NT2/D1 (cell line): ENCODE data around the gene TMEM116.
"Not testable (repeated sequence)": the region's sequence is repeated elsewhere in the genome, so short reads cannot be mapped to it uniquely, and the experiment has no call there.

Experiments
- DNase-seq: peaks from one replicate; pipeline ENCODE4 v3.0.0-alpha.2; 2011; ENCODE audit warnings: low read depth, low spot score
- H3K27me3 ChIP-seq: 2 replicates; pipeline ENCODE4 v1.6.0; 2011; ENCODE audit warnings: mild to moderate bottlenecking; ENCODE audit not compliant: insufficient read length, insufficient read depth
- H3K36me3 ChIP-seq: 2 replicates; pipeline ENCODE4 v1.6.1; 2011; ENCODE audit warnings: mild to moderate bottlenecking, low read length, mixed read lengths; ENCODE audit not compliant: insufficient read depth, insufficient read length
- H3K4me1 ChIP-seq: 2 replicates; pipeline ENCODE4 v1.5.1; 2011; ENCODE audit not compliant: insufficient read depth, insufficient read length
- H3K4me3 ChIP-seq: 2 replicates; pipeline ENCODE4 v1.5.1; 2011; ENCODE audit warnings: low read depth; ENCODE audit not compliant: insufficient read length
- H3K9ac ChIP-seq: 2 replicates; pipeline ENCODE4 v1.6.0; 2011; ENCODE audit warnings: low read depth; ENCODE audit not compliant: insufficient read length
- H3K9me3 ChIP-seq: 2 replicates; pipeline ENCODE4 v1.5.1; 2011; ENCODE audit warnings: mild to moderate bottlenecking, low read length; ENCODE audit not compliant: insufficient read depth
- SUZ12 ChIP-seq: IDR thresholded peaks from 2 replicates; pipeline ENCODE4 v1.6.1; 2011; ENCODE audit not compliant: insufficient read length, insufficient read depth; ENCODE audit errors: extremely low read depth
- YY1 ChIP-seq: IDR thresholded peaks from 2 replicates; pipeline ENCODE4 v1.6.1; 2011; ENCODE audit not compliant: insufficient read length, insufficient read depth
- ZNF274 ChIP-seq: IDR thresholded peaks from 2 replicates; pipeline ENCODE4 v1.6.1; 2011; ENCODE audit warnings: mild to moderate bottlenecking, low read depth, low read length

The TMEM116 gene

DNA sequence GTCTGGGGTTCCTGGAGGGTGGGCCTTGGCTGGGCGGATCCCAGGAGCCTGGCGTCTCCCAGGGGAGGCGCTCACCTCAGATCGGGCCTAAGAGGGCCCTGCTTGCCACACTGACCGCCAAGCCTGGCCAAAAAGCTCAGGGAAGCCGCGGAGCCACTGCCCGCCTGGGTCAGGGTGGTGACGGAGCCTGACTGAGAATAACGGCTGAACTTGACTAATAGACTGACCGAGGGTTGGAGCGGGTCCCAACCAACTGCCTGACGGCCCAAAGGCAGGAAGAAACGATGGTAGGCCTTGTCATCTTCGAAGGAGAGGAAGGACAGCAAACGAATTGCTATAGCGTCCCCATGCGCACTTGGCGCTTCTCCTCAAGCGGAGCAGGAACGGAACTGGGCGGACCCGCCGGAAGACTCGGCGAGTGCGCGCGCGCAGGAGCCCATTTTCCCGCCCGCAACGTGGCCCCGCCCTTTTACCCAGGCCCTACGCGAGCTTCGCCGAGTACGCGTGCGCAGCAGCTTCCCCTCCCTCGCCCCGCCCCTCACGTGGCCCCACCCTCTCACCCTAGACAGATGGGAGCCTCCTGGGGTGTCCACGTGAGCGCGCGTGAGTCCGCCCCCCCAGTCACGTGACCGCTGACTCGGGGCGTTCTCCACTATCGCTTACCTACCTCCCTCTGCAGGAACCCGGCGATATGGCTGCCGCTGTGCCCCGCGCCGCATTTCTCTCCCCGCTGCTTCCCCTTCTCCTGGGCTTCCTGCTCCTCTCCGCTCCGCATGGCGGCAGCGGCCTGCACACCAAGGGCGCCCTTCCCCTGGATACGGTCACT, at the start of gene TMEM116, which contains the start of gene ERP29:
Gene TMEM116, minus strand, starts transcription at position 391 of the 826 bp plus-strand sequence. CDS start 7,895 bp downstream, outside the sequence.
Gene ERP29, plus strand, starts transcription at position 652 of the 826 bp plus-strand sequence. Its CDS starts 40 bp downstream, at position 692.
- peak within 1 kb of the TSS; percentile 95 for H3K4me3 ChIP-seq
- no peaks in the 10 kb centered on the region for H3K4me1 ChIP-seq
- peak; percentile 98 for DNase-seq
- H3K9me3 ChIP-seq, result no peaks in the 10 kb centered on the region
- peak within 1 kb of the TSS; percentile 99 for H3K9ac ChIP-seq
- H3K27me3 ChIP-seq, result no peaks in the 10 kb centered on the region
- TF ChIP-seq YY1 (peak; percentile 52), SUZ12 (no peak), ZNF274 (no peak)
- peaks cover 34% of the 10 kb centered on the region for H3K36me3 ChIP-seq

DNA sequence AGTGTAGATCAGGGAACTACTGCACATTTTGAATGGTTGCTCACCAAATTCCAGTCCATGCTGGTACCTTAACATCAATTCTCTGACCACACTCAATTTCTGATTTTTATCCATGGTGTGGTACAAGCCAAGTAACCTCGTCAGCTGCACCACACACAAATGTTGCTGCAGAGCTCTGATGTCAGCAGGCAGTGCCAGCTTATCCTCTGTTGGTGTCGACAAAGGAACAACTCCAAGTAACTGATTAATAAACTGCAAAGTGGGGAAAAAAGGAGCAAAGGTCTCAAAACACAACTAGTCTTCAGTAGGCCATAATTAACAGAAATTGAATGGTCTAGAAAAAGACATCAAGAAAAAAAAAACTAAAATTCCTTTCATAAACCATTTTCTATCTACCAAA, 48.2 kb upstream of the TMEM116 start:
- Histone ChIP-seq H3K4me3 (no peak overlapping the region), H3K9ac (no peak overlapping the region), H3K36me3 (peaks cover 83% of the 10 kb centered on the region), H3K9me3 (no peaks in the 10 kb centered on the region), H3K27me3 (no peaks in the 10 kb centered on the region), H3K4me1 (no peaks in the 10 kb centered on the region)
- no peak for DNase-seq
- TF ChIP-seq ZNF274 (no peak), YY1 (no peak), SUZ12 (no peak)

DNA sequence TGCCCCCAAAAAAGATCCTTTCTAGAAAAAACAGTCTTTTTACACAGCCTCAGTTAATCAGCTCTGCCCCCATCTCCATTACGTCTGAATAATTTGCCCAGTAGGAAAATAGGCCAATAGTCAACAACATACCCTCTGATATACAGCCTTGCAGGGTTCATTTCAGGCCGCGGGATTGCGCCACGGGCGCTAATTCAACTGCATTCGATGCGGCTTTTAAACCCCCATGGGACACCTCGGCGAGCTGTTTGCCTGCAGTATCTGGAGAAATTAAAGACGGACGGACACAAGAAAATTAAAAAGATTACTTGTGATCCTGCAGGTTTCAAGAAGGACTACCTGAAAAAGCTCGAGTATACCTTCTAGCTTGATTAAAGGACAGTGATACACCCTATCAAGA, 36.4 kb upstream of the TMEM116 start:
- no peaks in the 10 kb centered on the region for H3K4me1 ChIP-seq
- TF ChIP-seq ZNF274, result no peak
- no peak for TF ChIP-seq YY1
- no peak for TF ChIP-seq SUZ12
- H3K27me3 ChIP-seq, result no peaks in the 10 kb centered on the region
- no peaks in the 10 kb centered on the region for H3K9me3 ChIP-seq
- peaks cover 91% of the 10 kb centered on the region for H3K36me3 ChIP-seq
- no peak overlapping the region for H3K4me3 ChIP-seq
- no peak for DNase-seq
- no peak overlapping the region for H3K9ac ChIP-seq

DNA sequence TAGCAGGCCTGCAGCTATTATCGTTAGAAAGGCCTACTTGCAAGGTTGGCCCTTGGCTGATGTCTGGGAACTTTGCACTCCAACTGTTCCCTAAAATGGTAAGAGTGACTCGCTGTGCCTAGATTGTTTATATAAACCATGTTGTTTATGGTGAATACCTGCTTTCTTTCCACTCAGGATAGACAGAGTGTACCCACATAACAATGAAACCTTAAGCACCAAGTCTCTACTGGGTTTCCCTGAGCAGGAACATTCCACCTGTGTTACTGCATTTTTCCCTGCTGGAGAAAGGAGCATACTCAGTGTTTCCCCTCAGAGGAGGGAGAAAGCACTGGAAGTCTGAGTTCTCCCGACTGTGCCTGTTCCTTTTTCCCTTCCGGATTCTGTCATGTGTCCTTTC, 33.0 kb upstream of the TMEM116 start:
- peaks cover 86% of the 10 kb centered on the region for H3K36me3 ChIP-seq
- H3K9ac ChIP-seq, result no peak overlapping the region
- TF ChIP-seq YY1, result no peak
- no peak for TF ChIP-seq SUZ12
- TF ChIP-seq ZNF274, result no peak
- H3K9me3 ChIP-seq, result no peaks in the 10 kb centered on the region
- DNase-seq, result no peak
- no peaks in the 10 kb centered on the region for H3K27me3 ChIP-seq
- H3K4me1 ChIP-seq, result no peaks in the 10 kb centered on the region
- H3K4me3 ChIP-seq, result no peak overlapping the region

DNA sequence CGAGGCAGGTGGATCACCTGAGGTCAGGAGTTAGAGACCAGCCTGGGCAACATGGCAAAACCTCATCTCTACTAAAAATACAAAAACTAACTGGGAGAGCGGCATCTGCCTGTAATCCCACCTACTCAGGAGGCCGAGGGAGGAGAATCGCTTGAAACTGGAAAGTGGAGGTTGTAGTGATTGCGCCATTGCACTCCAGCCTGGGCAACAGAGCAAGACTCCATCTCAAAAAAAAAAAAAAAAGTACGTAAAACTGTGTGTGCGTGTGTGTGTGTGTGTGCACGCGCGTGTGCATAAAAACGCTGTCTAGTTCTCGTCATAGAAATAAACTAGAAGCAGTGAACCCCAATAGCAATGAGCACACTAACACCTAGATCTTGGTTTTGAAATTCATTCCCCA, 23.6 kb upstream of the TMEM116 start:
- DNase-seq, H3K4me1 ChIP-seq, H3K9me3 ChIP-seq, H3K27me3 ChIP-seq, H3K9ac ChIP-seq, H3K4me3 ChIP-seq: not testable (repeated sequence)
- peaks cover 85% of the 10 kb centered on the region for H3K36me3 ChIP-seq

DNA sequence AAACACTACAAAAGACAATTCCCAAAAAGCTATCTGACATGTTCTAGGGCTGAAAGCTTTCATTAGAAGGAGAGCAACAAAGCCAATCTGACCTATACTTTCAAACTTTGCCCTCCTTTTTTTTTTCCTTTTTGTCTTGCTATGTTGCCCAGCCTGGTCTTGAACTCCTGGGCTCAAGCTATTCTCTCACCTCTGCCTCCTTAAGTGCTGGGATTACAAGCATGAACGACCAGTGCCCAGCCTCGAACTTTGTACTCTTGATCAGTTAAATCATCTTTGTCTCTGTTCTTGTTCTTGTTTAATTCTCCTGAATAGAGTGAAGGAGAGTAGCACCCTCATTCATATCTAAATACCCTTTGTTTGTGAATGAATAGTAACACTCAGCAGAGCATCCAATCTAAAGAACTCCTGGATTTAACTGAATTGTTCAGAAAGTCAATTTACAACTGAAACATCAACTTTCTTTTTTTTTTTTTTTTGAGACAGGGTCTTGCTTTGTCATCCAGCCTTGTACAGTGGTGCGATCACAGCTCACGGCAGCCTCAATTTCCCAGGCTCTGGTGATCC, 22.3 kb upstream of the TMEM116 start:
- no peak overlapping the region for H3K4me3 ChIP-seq
- H3K36me3 ChIP-seq, result peaks cover 86% of the 10 kb centered on the region
- TF ChIP-seq ZNF274 (no peak), YY1 (no peak), SUZ12 (no peak)
- no peak overlapping the region for H3K9ac ChIP-seq
- H3K4me1 ChIP-seq, result no peaks in the 10 kb centered on the region
- no peaks in the 10 kb centered on the region for H3K27me3 ChIP-seq
- DNase-seq, result no peak
- H3K9me3 ChIP-seq, result no peaks in the 10 kb centered on the region

DNA sequence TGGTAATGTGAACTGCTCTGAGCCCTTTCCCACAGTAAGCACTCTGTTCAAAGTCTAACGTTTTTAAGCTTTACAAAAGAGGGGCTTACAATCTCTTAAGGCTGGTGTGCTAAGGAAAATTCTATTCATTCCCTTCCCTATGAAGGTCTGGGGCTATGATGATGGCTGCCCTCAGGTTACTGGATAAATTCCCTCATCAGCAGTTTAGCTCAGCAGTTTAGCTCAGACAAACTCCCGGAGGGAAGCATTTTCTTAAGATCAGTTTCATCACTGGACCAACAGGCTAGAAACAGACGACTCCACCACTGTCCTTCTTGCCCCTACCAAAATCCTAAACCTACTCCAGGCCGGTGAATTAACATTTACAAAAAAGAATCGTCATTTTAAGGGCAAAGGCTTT, 19.3 kb upstream of the TMEM116 start:
- TF ChIP-seq YY1 (no peak), SUZ12 (no peak), ZNF274 (no peak)

More for the DNA sequence above, 19.3 kb upstream of the TMEM116 start:
- Histone ChIP-seq H3K36me3 (peaks cover 90% of the 10 kb centered on the region), H3K9ac (no peak overlapping the region), H3K27me3 (no peaks in the 10 kb centered on the region), H3K4me3 (no peak overlapping the region), H3K9me3 (no peaks in the 10 kb centered on the region), H3K4me1 (no peaks in the 10 kb centered on the region)
- DNase-seq, result no peak
